H9 (cell line): ENCODE data around the gene RRP9. TPM values are rescaled to one million over a fixed set of nuclear protein-coding genes. Genes with fewer than 3 reads are reported as not detected.

Experiments used
- DNase-seq: peaks from one replicate; pipeline ENCODE4 v3.0.0-alpha.2; 2017
- H2AFZ ChIP-seq: one replicate; pipeline ENCODE4 v1.6.1; 2013; ENCODE audit warnings: mild to moderate bottlenecking, low read length, control low read depth, moderate library complexity
- H2AK5ac ChIP-seq: 2 replicates; pipeline ENCODE4 v1.6.1; 2013; ENCODE audit warnings: low read length, control low read depth, mixed read lengths; ENCODE audit not compliant: insufficient read length
- H2BK120ac ChIP-seq: one replicate; pipeline ENCODE4 v1.6.1; 2013; ENCODE audit warnings: low read depth, mild to moderate bottlenecking, low read length, control low read depth, inconsistent platforms; ENCODE audit not compliant: poor library complexity, severe bottlenecking
- H2BK12ac ChIP-seq: 2 replicates; pipeline ENCODE4 v1.6.1; 2013; ENCODE audit warnings: low read length, control low read depth, mixed read lengths, low read depth; ENCODE audit not compliant: insufficient read length
- H2BK15ac ChIP-seq: 2 replicates; pipeline ENCODE4 v1.6.1; 2013; ENCODE audit warnings: low read depth, low read length, control low read depth
- H2BK20ac ChIP-seq: one replicate; pipeline ENCODE4 v1.6.1; 2013; ENCODE audit warnings: low read depth, mild to moderate bottlenecking, low read length, control low read depth, inconsistent platforms; ENCODE audit not compliant: poor library complexity, severe bottlenecking
- H2BK5ac ChIP-seq: 2 replicates; pipeline ENCODE4 v1.6.1; 2013; ENCODE audit warnings: low read length, control low read depth, mixed read lengths; ENCODE audit not compliant: insufficient read length
- H3K14ac ChIP-seq: 2 replicates; pipeline ENCODE4 v1.6.1; 2013; ENCODE audit warnings: low read length, control low read depth; ENCODE audit not compliant: insufficient read depth
- H3K18ac ChIP-seq: 2 replicates; pipeline ENCODE4 v1.6.1; 2013; ENCODE audit warnings: low read depth, mild to moderate bottlenecking, mixed read lengths, low read length, control low read depth; ENCODE audit not compliant: insufficient read length
- H3K23ac ChIP-seq: 2 replicates; pipeline ENCODE4 v1.6.1; 2013; ENCODE audit warnings: low read length, control low read depth, mixed read lengths, low read depth; ENCODE audit not compliant: insufficient read length
- H3K23me2 ChIP-seq: 2 replicates; pipeline ENCODE4 v1.6.1; 2013; ENCODE audit warnings: low read depth, mild to moderate bottlenecking, mixed read lengths, low read length, control low read depth; ENCODE audit not compliant: insufficient read length, poor library complexity, severe bottlenecking
- H3K27ac ChIP-seq: 2 replicates; pipeline ENCODE4 v1.5.1; 2013; ENCODE audit warnings: low read length, control low read depth, mixed read lengths, low read depth; ENCODE audit not compliant: insufficient read length
- H3K27me3 ChIP-seq: 2 replicates; pipeline ENCODE4 v1.6.1; 2013; ENCODE audit warnings: low read length, control low read depth, inconsistent platforms; ENCODE audit not compliant: insufficient read depth
- H3K4ac ChIP-seq: 2 replicates; pipeline ENCODE4 v1.6.1; 2013; ENCODE audit warnings: low read depth, mild to moderate bottlenecking, control low read depth, inconsistent platforms, low read length, moderate library complexity
- H3K4me1 ChIP-seq: 2 replicates; pipeline ENCODE4 v1.6.1; 2013; ENCODE audit warnings: low read length, control low read depth, inconsistent platforms; ENCODE audit not compliant: insufficient read depth
- H3K4me2 ChIP-seq: 2 replicates; pipeline ENCODE4 v1.6.1; 2013; ENCODE audit warnings: low read length, control low read depth, mixed read lengths; ENCODE audit not compliant: insufficient read length, insufficient read depth
- H3K56ac ChIP-seq: 2 replicates; pipeline ENCODE4 v1.6.1; 2013; ENCODE audit warnings: low read depth, mild to moderate bottlenecking, mixed read lengths, low read length, control low read depth; ENCODE audit not compliant: insufficient read length
- H3K79me1 ChIP-seq: 2 replicates; pipeline ENCODE4 v1.6.1; 2013; ENCODE audit warnings: low read depth, mild to moderate bottlenecking, moderate library complexity, low read length, control low read depth, inconsistent platforms; ENCODE audit not compliant: insufficient read depth, poor library complexity, severe bottlenecking
- H3K79me2 ChIP-seq: 2 replicates; pipeline ENCODE4 v1.6.1; 2013; ENCODE audit warnings: low read length, control low read depth, inconsistent platforms; ENCODE audit not compliant: insufficient read depth
- H3K9ac ChIP-seq: 2 replicates; pipeline ENCODE4 v1.6.1; 2013; ENCODE audit warnings: low read length, control low read depth, mixed read lengths; ENCODE audit not compliant: insufficient read length; ENCODE audit errors: extremely low read depth
- H3K9me3 ChIP-seq: one replicate; pipeline ENCODE4 v1.6.1; 2013; ENCODE audit warnings: low read depth, low read length, inconsistent platforms; ENCODE audit not compliant: control insufficient read depth
- H3T11ph ChIP-seq: one replicate; pipeline ENCODE4 v1.6.1; 2013; ENCODE audit warnings: mild to moderate bottlenecking, low read length, control low read depth, inconsistent platforms
- H4K20me1 ChIP-seq: one replicate; pipeline ENCODE4 v1.6.1; 2013; ENCODE audit not compliant: control insufficient read depth, insufficient read length, insufficient read depth
- H4K5ac ChIP-seq: 2 replicates; pipeline ENCODE4 v1.6.1; 2013; ENCODE audit warnings: low read depth, mild to moderate bottlenecking, mixed read lengths, low read length, control low read depth; ENCODE audit not compliant: insufficient read length
- H4K8ac ChIP-seq: replicated peaks from 2 replicates; pipeline ENCODE4 v1.6.1; 2013; ENCODE audit warnings: low read length, control low read depth, mixed read lengths, low read depth; ENCODE audit not compliant: insufficient read length
- H4K91ac ChIP-seq: 2 replicates; pipeline ENCODE4 v1.6.1; 2013; ENCODE audit warnings: low read depth, mild to moderate bottlenecking, moderate library complexity, mixed read lengths, low read length, control low read depth; ENCODE audit not compliant: insufficient read length
- H3K27ac Mint-ChIP-seq, 3 experiments: 2 replicates in 2 of 3; 3 replicates in 1 of 3; pipeline ENCODE4 v1.8.0; 2020 to 2021; ENCODE audit warnings: mixed read lengths in 3 of 3, mild to moderate bottlenecking in 1 of 3, moderate library complexity in 1 of 3
- H3K27me3 Mint-ChIP-seq: 2 replicates; pipeline ENCODE4 v1.8.0; 2021; ENCODE audit warnings: low read depth, mild to moderate bottlenecking, moderate library complexity, mixed read lengths
- H3K36me3 Mint-ChIP-seq, 3 experiments: 2 replicates in 2 of 3; 3 replicates in 1 of 3; pipeline ENCODE4 v1.8.0; 2020 to 2021; ENCODE audit warnings: low read depth in 3 of 3, mixed read lengths in 3 of 3; ENCODE audit not compliant: insufficient read depth in 1 of 3
- H3K4me1 Mint-ChIP-seq, 2 experiments: 2 replicates each; pipeline ENCODE4 v1.8.0; 2020; ENCODE audit warnings: mixed read lengths in 2 of 2
- H3K4me3 Mint-ChIP-seq, 2 experiments: 2 replicates in 1 of 2; 3 replicates in 1 of 2; pipeline ENCODE4 v1.8.0; 2020 to 2021; ENCODE audit warnings: mild to moderate bottlenecking in 2 of 2, mixed read lengths in 2 of 2, moderate library complexity in 1 of 2
- H3K9me3 Mint-ChIP-seq, 2 experiments: 2 replicates in 1 of 2; 3 replicates in 1 of 2; pipeline ENCODE4 v1.8.0; 2020; ENCODE audit warnings: mild to moderate bottlenecking in 2 of 2, mixed read lengths in 2 of 2, moderate library complexity in 1 of 2
- CTCF ChIP-seq: fragments of 200-600 bp; sonication (generic); conservative IDR thresholded peaks from 3 replicates; pipeline ENCODE4 v1.8.0; 2021; ENCODE audit warnings: antibody characterized with exemption, mild to moderate bottlenecking
- WGBS: extraction: QIAGEN DNeasy Blood & Tissue Kit; methylation state at CpG from one replicate; pipeline ENCODE4 v1.1.7; 2013; ENCODE audit warnings: missing lambda C conversion rate, low lambda C conversion rate, mixed read lengths; ENCODE audit not compliant: insufficient read length; ENCODE audit errors: extremely low coverage; 5-methylcytosine and 5-hydroxymethylcytosine counted together
- total RNA-seq: library from RNA; stranded (reverse); gene quantifications from 2 replicates; pipeline ENCODE4 v1.2.1, GENCODE V29; 2021

Gene RRP9
- total RNA-seq, 1 experiment from 2014 or later = 64.0 TPM

- Histone ChIP-seq H3K27ac (no peak overlapping the region), H3K9me3 (no peaks in the 10 kb centered on the region), H4K5ac (no peak overlapping the region), H3K79me2 (no peaks in the 10 kb centered on the region), H3K23ac (no peak overlapping the region), H2BK15ac (no peak overlapping the region), H4K91ac (no peak overlapping the region), H4K8ac (no peak overlapping the region), H2BK5ac (no peak overlapping the region), H2BK20ac (no peak overlapping the region), H4K20me1 (peaks cover 3% of the 10 kb centered on the region), H3K4me1 (peaks cover 3% of the 10 kb centered on the region; the same call in 1 of the 2 replicates), H2AK5ac (no peak overlapping the region), H3K23me2 (peaks cover 6% of the 10 kb centered on the region), H3K27me3 (no peaks in the 10 kb centered on the region), H2BK12ac (no peak overlapping the region), H3K79me1 (no peaks in the 10 kb centered on the region), H3K14ac (no peak overlapping the region), H3K4me2 (no peak overlapping the region), H2AFZ (no peak overlapping the region), H3K4ac (no peak overlapping the region), H2BK120ac (no peak overlapping the region), H3K9ac (no peak overlapping the region), H3K56ac (no peak overlapping the region), H3K18ac (no peak overlapping the region), H3T11ph (no peak overlapping the region)
- peaks cover 0 to 2% of the 10 kb centered on the region in 2 experiments; a peak in 2 of 5 replicates for H3K9me3 Mint-ChIP-seq
- H3K4me3 Mint-ChIP-seq = peak overlapping the region; percentile 9 to 19; a peak in 2 of 5 replicates
- no peaks in the 10 kb centered on the region for H3K27me3 Mint-ChIP-seq
- peaks cover 21 to 31% of the 10 kb centered on the region in 2 experiments for H3K4me1 Mint-ChIP-seq
- no peak for DNase-seq
- no peak for TF ChIP-seq CTCF
- no peak overlapping the region for H3K27ac Mint-ChIP-seq
- H3K36me3 Mint-ChIP-seq = peaks cover 0 to 3% (median 2%) of the 10 kb centered on the region in 3 experiments; a peak in 4 of 7 replicates
- WGBS = no CpG with 5 or more reads among the region's 6 CpGs
These were observed 43.4 kb upstream of the RRP9 start for GRCh38 chr3:51985063-51985462.
